Gastroesophageal sphincter (tissue), 4 donors: Measurements from ENCODE around the gene PRIMPOL. TPM values are rescaled to one million over a fixed set of nuclear protein-coding genes. Genes with fewer than 3 reads are reported as not detected.

Experiments used
- ATAC-seq: fragments of 150-250 bp; one replicate; pipeline ENCODE4 v1.9.1; 2016; ENCODE audit warnings: mild to moderate bottlenecking, moderate library complexity
- H3K27ac ChIP-seq, 4 donors: fragments of 200-600 bp; sonication (generic) in 3 of 4; 1 replicate in 3 of 4; 2 replicates in 1 of 4; pipeline ENCODE4 v1.5.1; 2016 to 2019
- H3K27me3 ChIP-seq: fragments of 200-600 bp; sonication (generic); one replicate; pipeline ENCODE4 v1.5.1; 2019
- H3K36me3 ChIP-seq, 2 donors: fragments of 200-600 bp; sonication (generic); one replicate each; pipeline ENCODE4 v1.5.1; 2019; ENCODE audit warnings: control low read depth in 1 of 2
- H3K4me1 ChIP-seq, 3 donors: fragments of 200-600 bp; sonication (generic); 1 replicate in 2 of 3; 2 replicates in 1 of 3; pipeline ENCODE4 v1.5.1; 2016 to 2019; ENCODE audit warnings: control low read depth in 2 of 3
- H3K4me3 ChIP-seq, 2 donors: fragments of 200-600 bp; sonication (generic); one replicate each; pipeline ENCODE4 v1.5.1; 2019; ENCODE audit warnings: mild to moderate bottlenecking in 1 of 2, moderate library complexity in 1 of 2
- H3K9me3 ChIP-seq, 3 donors: fragments of 200-600 bp; sonication (generic); one replicate each; pipeline ENCODE4 v1.5.1; 2017 to 2019; ENCODE audit warnings: control low read depth in 2 of 3
- CTCF ChIP-seq, 4 experiments: fragments of 200-600 bp in 2 of 4; fragments of 450-650 bp in 2 of 4; sonication (generic) in 1 of 4; IDR thresholded peaks; one replicate each; pipeline ENCODE4 v1.5.1; 2017 to 2019; ENCODE audit warnings: antibody characterized with exemption in 4 of 4, mild to moderate bottlenecking in 2 of 4, moderate library complexity in 2 of 4
- EP300 ChIP-seq: sonication (generic); formaldehyde crosslinking; IDR thresholded peaks from one replicate; pipeline ENCODE4 v1.6.1; 2017; ENCODE audit warnings: antibody characterized with exemption, mild to moderate bottlenecking
- POLR2A ChIP-seq, 2 donors: fragments of 450-650 bp; IDR thresholded peaks; one replicate each; pipeline ENCODE4 v1.6.1; 2017; ENCODE audit warnings: antibody characterized with exemption in 2 of 2, mild to moderate bottlenecking in 2 of 2, moderate library complexity in 1 of 2
- POLR2AphosphoS5 ChIP-seq: sonication (generic); formaldehyde crosslinking; IDR thresholded peaks from one replicate; pipeline ENCODE4 v1.6.1; 2017; ENCODE audit warnings: antibody characterized with exemption
- WGBS, 2 donors: methylation state at CpG; one replicate each; pipeline ENCODE4 v1.1.5; 2018; ENCODE audit warnings: low coverage in 1 of 2; 5-methylcytosine and 5-hydroxymethylcytosine counted together
- total RNA-seq, 4 donors: library from RNA; depleted of rRNA; stranded (reverse); fragments of >200 nt; gene quantifications; one replicate each; pipeline ENCODE4 v1.1.0, GENCODE V29; 2016

Gene PRIMPOL
- total RNA-seq, 4 donors from 2014 or later: 14.2 to 21.6 (median 16.9) TPM

- TF ChIP-seq POLR2AphosphoS5: no peak
- no peak for TF ChIP-seq POLR2A (IDR thresholded peaks at IDR 0.05)
- TF ChIP-seq CTCF (IDR thresholded peaks at IDR 0.05): no peak
- TF ChIP-seq EP300: no peak
- no peaks in the 10 kb centered on the region for H3K4me1 ChIP-seq
- no peak overlapping the region for H3K27ac ChIP-seq
- no peaks in the 10 kb centered on the region for H3K9me3 ChIP-seq
- no peak overlapping the region for H3K4me3 ChIP-seq
- no peak for ATAC-seq
- 73 to 93% methylated on average over 1 of the region's 1 CpG for WGBS, 2 donors
- H3K36me3 ChIP-seq: no peaks in the 10 kb centered on the region
- H3K27me3 ChIP-seq: no peaks in the 10 kb centered on the region
Measured at GRCh38 chr4:184722798-184723197, 73.3 kb downstream of the PRIMPOL start.

- Histone ChIP-seq H3K9me3 (no peaks in the 10 kb centered on the region), H3K27me3 (no peaks in the 10 kb centered on the region), H3K36me3 (no peaks in the 10 kb centered on the region), H3K4me1 (no peaks in the 10 kb centered on the region), H3K27ac (no peak overlapping the region), H3K4me3 (no peak overlapping the region)
- WGBS, 2 donors: 80 to 88% methylated on average over 3 of the region's 3 CpGs
- TF ChIP-seq CTCF (IDR thresholded peaks at IDR 0.05): no peak
- no peak for TF ChIP-seq POLR2A (IDR thresholded peaks at IDR 0.05)
- TF ChIP-seq EP300: no peak
- no peak for TF ChIP-seq POLR2AphosphoS5
- ATAC-seq: no peak
Measured at GRCh38 chr4:184727430-184727829, 77.9 kb downstream of the PRIMPOL start.

- no peak for ATAC-seq
- TF ChIP-seq EP300 (no peak), POLR2A (IDR thresholded peaks at IDR 0.05) (no peak), CTCF (IDR thresholded peaks at IDR 0.05) (no peak), POLR2AphosphoS5 (no peak)
- Histone ChIP-seq H3K4me3 (no peak overlapping the region), H3K27me3 (no peaks in the 10 kb centered on the region), H3K27ac (no peak overlapping the region), H3K4me1 (peaks cover 0 to 10% (median 5%) of the 10 kb centered on the region in 3 donors), H3K9me3 (no peaks in the 10 kb centered on the region), H3K36me3 (no peaks in the 10 kb centered on the region)
- WGBS, 2 donors: 68 to 90% methylated on average over 2 of the region's 2 CpGs
Measured at GRCh38 chr4:184728858-184729257, 79.3 kb downstream of the PRIMPOL start.

GRCh38 chr4:184729946-184730345, 80.4 kb downstream of the PRIMPOL start:
- no peak for TF ChIP-seq POLR2AphosphoS5
- no peak for TF ChIP-seq CTCF (IDR thresholded peaks at IDR 0.05)
- no peak for TF ChIP-seq EP300
- TF ChIP-seq POLR2A (IDR thresholded peaks at IDR 0.05): no peak
- peaks cover 0 to 17% (median 5%) of the 10 kb centered on the region in 3 donors for H3K4me1 ChIP-seq
- H3K27me3 ChIP-seq: no peaks in the 10 kb centered on the region
- H3K4me3 ChIP-seq: no peak overlapping the region
- H3K36me3 ChIP-seq: no peaks in the 10 kb centered on the region
- H3K27ac ChIP-seq: no peak overlapping the region
- ATAC-seq: no peak
- WGBS, 2 donors: 55 to 80% methylated on average over 1 to 5 of the region's 5 CpGs
- H3K9me3 ChIP-seq: no peaks in the 10 kb centered on the region

GRCh38 chr4:184731056-184731455, 81.5 kb downstream of the PRIMPOL start:
- Histone ChIP-seq H3K9me3 (no peaks in the 10 kb centered on the region), H3K4me3 (no peak overlapping the region), H3K4me1 (peaks cover 0 to 18% (median 5%) of the 10 kb centered on the region in 3 donors), H3K27me3 (no peaks in the 10 kb centered on the region), H3K36me3 (no peaks in the 10 kb centered on the region), H3K27ac (no peak overlapping the region)
- ATAC-seq: no peak
- WGBS, 2 donors: 66 to 78% methylated on average over 6 of the region's 6 CpGs
- TF ChIP-seq CTCF (IDR thresholded peaks at IDR 0.05) (no peak), EP300 (no peak), POLR2AphosphoS5 (no peak)
